SHP77 treated with DMSO at 0.1 percent for 48 hours (cell line): ENCODE results near the gene TRIM31.
"Not testable (repeated sequence)": the region's sequence is repeated elsewhere in the genome, so short reads cannot be mapped to it uniquely, and the experiment has no call there.

ENCODE experiments used
- DNase-seq: peaks from one replicate; lab custom pipeline; 2025; lab: John Stamatoyannopoulos, UW

TRIM31 gene

DNA sequence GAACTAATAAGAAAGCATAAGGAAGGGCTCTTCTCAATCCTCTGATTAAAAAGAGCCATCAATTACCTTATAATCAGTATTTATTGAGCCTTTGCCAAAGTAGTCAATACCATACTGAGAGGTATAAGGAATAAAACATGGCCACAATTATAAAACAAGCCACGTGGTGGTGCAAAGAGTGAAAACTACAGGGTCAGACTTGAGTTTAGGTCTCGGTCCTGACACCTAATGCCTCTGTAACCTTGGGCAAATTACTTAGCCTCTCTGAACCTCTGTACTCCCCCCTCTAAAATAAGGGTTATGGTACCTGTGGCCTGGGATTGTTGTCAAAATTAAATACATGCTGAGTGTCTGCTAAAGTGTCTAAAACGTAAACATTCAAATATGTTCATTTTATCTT, 36.3 kb upstream of the TRIM31 start:
- no peak for DNase-seq

DNA sequence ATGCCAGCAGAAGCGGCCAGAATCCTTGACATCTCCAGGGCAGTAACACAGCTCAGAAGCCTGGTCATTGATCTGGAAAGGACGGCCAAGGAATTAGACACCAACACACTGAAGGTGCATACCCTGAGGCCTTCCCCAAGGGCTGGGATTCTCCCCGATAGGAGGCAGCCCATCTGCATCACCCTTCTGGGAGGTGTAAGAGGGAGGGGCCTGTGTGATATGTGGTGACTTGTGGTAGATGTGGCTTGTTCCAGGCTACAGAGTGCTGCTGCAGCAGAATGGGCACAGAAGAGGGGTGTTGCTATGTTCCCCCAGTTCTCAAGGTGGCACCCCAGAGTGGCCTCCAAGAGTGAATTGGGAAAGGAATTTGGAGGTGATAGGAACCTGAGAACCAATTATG, 34.2 kb upstream of the TRIM31 start:
- no peak for DNase-seq

DNA sequence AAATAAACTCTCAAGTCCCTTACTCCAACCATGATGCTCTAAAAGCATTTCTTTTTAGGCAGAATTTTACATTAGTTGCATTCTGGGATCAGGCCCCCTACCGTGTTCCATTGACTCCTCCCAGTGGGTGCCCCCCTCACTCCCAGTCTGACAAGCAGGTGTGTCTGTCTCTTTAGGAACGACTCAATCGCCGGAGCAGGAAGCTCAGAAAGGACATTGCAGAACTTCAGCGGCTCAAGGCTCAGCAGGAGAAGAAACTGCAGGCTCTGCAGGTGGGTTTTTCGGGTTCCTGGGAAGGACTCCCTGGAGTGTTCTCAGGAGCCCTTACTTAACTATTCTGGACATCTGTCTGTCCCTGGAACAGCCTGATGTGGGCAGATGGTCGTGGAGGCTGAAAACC, 32.9 kb upstream of the TRIM31 start:
- no peak for DNase-seq

DNA sequence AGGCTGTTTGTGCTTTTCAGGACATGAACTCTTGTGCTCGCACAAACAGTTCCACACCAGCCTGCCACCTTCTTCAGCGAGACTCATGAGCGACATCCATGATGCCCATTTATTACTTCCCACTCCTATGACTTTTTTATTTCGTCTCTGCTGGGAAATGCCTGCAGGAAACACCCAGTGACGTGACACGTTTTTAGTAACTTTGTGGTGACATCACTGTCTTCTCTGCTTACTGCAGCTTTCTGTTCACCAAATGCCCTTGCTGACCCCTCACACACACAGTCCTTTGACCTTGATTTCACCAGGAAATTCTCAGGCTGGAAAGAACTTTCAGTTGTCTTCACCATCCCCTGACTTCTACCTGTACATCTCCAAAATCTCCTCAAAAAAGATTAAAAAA, 31.9 kb upstream of the TRIM31 start:
- DNase-seq: no peak

DNA sequence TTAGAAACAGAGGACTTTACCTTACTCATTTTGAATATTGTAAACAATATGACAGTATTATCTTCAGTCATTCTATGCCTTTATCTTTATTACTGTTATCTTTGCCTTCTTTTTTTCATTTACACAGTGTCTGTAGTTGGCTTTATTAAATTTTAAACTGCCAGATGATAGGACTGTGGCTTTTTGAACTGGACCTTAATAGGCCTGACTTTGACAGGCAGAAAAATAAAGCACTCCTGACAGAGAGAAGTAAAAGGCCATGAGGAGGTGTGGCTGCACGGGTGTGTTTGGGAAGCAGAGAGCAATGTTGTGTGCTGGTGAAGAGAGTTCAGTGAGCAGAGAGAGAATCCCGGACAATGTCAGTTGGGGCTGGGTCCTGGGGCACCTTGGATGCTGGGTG, 30.9 kb upstream of the TRIM31 start:
- DNase-seq: no peak

DNA sequence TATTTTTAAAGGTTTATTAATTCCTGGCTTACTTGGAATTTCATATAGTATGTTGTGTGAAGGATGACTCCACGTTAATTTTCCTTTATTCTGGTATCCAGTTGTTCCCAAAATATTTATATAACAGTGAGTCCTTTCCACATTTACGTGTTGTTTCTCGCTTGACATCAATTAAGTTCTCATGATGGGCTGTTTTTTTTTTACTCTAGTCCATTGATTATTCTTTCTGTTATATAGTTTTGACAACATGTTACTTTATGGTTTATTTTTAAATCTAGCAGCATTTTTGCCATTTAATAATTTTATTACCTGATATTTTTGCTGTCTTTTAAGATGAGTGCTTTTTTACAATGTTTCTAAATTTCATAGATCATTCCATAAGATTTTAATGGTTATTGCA, 29.8 kb upstream of the TRIM31 start:
- no peak for DNase-seq

DNA sequence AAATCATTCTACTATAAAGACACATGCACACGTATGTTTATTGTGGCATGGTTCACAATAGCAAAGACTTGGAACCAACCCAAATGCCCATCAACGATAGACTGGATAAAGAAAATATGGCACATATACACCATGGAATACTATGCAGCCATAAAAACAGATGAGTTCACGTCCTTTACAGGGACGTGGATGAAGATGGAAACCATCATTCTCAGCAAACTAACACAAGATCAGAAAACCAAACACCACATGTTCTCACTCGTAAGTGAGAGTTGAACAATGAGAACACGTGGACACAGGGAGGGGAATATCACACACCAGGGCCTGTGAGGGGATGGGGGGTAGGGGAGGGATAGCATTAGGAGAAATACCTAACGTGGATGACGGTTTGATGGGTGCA, 27.4 kb upstream of the TRIM31 start:
- not testable (repeated sequence) for DNase-seq

DNA sequence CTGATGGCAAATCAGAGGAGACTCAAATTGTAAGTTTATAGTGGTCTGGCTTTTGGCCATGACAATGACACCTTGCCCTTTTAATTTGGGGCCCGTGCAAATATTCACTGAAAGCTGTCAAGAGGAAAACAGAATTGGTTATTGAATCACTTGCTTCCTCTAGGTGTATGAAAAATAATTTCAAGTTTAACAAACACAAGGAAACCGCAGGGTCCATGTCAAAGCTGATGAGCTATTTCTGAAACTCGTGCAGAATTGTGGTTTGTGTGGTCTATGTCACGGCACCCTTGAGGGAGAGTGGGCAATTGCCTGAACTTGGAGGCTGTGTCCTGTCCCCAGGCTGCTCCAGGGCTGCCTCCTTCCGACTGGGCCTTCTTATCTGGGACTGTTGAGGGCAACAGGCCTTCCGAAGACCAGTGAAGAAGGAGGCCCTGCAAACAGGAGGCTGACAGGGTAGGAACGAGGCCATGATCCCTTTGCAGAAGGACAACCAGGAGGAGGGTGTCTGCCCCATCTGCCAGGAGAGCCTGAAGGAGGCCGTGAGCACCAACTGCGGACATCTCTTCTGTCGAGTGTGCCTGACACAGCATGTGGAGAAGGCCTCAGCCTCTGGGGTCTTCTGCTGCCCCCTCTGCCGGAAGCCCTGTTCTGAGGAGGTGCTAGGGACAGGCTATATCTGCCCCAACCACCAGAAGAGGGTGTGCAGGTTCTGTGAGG, 23.8 kb upstream of the TRIM31 start:
- no peak for DNase-seq

DNA sequence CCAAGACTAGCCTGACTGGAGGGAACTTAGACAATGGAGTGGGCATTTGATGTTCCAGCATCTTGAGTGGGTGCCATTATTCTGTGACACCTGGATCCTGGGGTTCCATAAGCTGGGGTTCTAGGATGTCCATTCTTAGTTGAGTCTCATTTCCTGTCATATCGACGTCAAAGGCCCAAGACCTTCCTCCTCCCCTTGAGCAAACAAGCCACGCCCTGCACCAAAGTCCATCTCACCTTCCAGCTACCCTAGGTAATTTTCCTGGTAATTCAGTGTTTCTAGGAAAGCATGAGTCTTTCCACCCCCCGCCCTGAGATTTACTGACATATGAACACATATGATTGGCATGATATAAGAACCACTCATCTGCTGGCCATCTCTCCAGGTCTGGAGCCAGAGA, 22.9 kb upstream of the TRIM31 start, which contains the start of gene TRIM40:
TRIM40 (plus strand) TSS at position 384 of the 400 bp plus-strand sequence. CDS start 897 bp downstream, outside the sequence.
- no peak for DNase-seq

DNA sequence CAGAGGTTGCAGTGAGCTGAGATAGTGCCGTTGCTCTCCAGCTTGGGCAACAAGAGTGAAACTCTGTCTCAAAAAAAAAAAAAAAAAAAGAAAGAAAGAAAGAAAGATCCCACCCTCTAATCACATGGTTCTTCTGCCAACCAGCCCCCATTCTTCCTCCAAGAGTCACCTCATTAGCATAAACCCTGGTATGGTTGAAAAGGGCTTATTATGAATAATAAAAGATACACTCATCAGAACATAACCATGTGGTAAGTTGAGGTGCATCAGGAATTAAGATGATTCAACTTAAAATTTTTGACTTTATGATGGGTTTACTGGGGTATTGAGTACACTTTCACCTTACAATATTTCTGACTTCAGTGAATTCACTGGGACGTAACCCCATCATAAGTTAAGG, 22.3 kb upstream of the TRIM31 start:
- no peak for DNase-seq

DNA sequence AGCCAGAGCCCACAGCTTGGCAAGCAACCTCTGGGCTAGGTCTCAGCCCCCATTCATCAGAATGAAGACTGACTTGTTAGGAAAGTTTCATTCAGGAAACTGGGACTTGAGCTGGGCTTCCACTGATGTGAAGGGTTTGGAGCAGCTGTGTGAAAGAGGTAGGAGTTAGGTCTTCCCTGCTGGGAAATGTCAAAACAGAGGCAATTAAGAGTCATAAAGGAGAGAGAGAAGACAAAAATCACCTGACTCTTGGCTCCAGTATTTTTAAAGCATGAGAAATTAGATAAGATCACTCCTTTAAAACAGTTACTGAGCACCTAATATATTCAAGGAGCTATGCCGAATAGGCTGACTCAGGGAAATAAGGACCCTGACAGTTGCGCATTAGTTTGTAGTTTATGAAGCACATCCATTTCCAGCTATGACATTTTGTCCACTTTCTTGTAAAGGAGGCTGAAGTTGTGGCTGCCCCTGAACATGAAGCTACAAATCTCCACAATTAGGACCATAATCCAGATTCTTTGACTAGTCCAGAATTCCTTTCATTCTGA, 19.1 kb upstream of the TRIM31 start:
- no peak for DNase-seq

DNA sequence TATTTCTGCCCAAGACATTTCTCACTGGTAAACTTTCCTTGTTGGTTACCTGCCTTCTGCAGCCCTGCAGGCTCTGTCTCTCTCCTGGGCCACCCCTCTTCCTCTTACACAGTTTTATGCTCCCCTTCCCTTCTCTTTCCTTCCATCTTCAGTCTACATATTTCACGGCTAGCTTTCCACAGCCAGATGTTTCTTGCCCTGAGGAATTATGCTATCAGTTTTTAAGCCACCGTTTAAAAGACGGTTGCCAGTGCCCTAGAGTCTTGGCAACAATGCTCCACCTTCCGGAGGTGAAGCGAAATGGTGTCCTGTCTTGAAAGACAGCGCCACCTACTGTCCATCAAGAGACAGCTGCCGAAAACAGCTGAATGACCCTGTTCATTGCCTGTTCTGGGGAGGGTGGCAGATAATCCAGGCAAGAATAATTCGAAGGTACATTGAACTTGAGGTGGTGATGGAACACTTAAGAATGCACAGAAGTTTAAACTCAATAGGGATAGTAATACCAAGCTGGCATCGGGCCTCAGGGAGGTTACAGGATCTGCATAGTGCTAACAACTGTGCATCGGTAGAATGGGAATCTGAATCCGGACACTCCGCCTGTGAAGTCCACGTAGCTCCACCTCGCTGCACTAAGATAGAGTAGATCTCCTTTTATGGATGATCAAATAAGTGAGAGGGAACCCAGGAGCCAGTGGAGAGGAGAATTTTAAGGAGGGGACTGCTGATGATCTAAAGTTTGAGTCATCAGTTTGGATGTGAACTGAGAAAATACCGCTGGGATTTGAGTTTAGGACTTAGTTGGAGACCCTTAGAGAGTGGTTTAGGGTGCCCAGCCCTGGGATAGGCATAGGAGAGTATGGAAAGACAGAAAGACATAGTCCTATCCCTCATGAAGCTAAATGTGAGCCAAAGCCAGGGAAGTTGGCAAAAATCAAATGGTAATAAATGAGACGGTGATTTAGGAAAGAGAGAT, 18.3 kb upstream of the TRIM31 start:
- peak; percentile 52 for DNase-seq

DNA sequence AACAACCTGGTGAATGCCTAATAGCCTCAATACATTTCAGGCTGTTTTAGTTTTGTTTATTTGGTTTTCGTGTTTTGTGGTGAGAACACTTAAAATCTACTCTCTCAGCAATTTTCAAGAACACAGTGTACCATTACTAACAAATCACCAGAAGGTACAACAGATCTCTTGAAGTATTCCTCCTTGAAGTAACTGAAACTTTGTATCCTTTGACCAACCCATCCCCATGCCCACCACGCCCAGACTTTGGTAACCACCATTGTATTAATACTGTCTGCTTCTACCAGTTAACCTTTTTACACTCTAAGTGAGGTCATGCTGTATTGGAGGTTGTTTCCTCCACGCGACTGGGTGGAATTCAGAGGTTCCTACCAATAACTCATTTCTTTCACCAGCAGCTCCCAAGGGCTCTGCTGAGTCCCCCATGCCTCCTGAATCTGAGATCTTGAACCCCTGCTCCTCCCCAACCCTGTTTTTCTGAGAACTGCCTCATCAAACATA, 17.3 kb upstream of the TRIM31 start:
- no peak for DNase-seq

DNA sequence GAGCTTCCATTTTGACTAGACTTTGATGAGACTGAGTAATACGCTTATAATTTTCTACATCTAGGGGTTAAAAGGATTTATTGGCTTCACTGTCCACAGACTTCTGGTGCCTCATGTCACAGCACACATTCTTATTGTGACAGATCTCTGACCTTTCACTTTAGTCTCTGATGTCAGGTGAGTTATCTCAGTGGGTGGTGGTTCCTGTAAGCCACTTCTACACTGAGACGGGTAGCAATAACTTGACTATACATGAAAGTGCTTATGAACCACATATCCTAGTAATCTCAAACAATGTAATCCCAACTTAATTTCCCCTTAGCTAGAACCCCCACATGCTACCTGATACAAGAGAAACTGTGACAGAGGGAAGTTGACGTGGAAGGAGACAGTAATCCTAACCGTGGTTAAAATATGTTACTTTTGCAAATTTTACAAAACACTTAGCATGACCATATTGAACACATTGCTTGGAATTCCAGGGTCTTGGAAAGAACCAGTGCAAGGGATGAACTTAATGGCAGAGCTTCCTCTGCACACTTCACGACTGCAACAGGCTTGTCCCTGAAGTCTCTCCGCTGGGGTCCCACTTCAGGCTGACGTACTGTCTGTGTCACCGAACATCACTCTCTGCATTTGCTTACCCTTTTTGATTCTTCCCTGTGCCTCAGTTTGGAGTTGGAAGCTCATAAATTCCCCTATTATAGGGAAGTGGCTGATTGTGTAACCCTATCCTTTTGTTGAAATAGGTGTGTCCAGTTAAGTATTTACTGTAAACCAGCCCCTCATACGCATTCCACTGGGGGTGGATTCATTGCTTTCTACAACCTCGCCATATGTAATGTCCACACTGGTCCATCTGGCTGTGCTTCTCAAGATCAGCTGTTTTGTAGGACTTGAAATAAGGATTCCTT, 16.6 kb upstream of the TRIM31 start:
- no peak for DNase-seq

DNA sequence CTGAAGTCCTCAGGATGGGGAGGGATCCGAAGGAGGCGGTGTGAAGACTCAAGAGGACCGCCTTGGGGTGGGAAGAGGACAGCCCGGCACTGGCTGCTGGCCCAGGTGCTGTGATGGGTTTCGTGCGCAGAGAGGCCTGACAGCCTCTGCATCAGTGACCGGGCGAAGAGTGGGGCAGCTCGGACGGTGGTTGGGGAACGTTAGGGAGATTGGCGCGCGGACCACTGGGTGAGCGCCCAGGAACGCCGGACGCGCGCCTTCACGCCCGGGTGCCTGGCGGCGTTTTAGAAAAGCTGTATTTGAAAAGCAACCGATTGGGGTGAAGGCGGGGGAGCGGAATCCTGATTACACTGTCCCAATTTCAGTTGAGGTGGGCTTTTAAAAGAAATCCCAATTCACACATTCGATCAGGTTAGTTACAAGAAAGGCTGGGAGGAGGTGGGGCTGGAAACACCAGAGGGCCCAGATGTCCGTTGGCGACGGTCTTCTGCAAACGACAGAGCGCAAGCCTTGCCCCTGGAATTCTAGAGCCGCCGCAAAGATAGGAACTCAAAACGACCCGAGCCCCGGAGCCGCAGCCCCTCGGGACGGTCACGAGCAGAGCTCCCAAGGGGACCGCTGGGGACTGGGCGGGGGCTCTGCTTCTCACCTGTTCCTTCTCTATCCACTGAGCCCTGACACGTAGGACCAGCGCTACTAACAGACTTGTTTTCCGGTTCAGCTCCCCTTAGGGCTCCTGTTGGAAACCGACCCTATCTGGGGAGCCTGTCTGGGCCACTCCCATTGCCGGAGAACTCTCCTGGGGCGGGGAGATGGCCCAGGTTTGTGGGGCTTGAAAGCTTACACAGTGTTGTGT, 14.6 kb upstream of the TRIM31 start:
- no peak for DNase-seq

DNA sequence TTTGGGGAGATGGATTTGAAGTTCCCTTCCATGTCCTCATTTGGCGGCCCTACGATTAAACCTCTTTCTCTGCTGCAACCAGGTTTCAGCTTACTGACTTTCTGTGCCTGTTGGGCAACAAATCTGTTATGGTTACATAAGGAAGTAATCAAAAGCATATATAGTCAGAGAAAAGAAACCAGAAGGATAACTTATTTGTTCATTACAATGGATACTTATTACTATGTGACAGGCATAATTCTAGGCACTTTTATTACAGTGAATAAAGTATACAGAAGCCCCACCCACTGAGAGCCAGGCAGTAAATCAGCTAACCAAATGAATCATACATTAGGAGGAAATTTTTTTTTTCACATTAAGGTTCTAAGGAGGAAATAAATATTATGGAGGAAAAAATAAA, 9.6 kb upstream of the TRIM31 start:
- DNase-seq: no peak

DNA sequence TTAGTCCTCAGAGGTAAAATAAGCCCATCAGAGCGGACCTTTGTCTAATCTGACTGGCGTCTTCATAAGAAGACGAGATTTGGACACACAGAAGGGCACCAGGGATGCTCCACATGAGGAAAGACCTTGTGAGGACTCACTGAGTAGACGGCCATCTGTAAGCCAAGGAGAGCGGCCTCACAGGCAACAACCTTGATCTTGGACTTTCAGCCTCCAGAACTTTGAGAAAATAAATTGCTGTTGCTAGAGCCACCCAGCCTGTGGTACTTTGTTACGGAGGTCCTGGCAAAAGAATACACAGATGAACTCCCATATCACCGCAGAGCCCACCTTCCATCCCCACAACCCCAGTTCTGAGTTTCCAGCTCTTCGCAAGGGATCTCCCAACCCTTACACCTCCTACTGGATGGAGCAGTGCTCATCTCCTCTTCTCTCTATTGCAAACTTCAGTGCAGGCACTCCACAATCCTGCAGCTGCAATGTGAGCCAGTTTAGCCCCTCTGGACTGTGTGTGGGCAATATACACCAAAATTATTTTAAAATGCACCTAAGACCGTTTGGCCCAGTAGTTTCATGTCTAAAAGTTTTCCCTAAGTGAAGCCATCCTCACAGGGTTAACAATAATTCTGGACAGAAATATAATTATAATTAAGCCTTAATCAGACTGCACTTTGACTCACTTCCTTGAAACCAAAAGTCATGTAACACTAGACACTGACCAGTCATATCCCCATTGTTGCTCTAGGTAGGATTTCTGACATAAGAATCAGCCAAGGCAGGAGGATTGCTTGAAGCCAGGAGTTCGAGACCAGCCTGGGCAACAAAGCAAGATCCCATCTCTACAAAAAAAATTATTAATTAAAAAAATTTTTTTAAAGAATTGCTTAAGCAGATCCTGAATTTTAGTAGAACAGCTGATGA, 8.8 kb upstream of the TRIM31 start:
- no peak for DNase-seq

DNA sequence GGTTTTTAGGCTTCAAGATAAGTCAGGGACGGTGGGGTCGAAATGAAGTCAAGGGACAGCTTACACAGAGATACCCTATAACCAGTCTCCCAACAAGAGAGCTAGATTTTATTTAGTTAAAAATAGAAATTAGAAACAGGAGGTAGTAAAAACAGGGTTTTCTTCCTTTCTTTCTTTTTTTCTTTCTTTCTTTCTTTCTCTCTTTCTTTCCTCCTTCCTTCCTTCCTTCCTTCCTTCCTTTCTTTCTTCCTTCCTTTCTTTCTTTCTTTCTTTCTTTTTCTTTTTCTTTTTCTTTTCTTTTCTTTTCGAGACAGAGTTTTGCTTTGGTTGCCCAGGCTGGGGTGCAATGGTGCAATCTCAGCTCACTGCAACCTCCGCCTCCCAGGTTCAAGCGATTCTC, 5.8 kb upstream of the TRIM31 start:
- not testable (repeated sequence) for DNase-seq

DNA sequence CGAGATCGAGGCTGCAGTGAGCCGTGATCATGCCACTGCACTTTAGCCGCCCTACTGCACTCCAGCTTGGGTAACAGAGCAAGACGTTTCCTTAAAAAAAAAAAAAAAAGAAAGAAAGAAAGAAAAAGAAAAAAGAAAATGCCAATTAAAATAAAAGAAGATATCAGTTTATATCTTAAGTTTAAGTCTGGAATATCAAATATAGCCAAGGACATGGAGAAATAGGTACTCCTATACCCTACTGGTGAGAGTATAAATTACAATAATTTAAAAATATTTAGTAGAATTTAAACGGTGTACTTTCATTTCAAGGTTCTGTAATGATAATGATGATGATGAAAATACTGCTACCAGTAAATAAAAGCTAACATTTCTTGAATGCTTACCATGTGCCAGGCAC, 3.8 kb upstream of the TRIM31 start:
- DNase-seq: no peak

DNA sequence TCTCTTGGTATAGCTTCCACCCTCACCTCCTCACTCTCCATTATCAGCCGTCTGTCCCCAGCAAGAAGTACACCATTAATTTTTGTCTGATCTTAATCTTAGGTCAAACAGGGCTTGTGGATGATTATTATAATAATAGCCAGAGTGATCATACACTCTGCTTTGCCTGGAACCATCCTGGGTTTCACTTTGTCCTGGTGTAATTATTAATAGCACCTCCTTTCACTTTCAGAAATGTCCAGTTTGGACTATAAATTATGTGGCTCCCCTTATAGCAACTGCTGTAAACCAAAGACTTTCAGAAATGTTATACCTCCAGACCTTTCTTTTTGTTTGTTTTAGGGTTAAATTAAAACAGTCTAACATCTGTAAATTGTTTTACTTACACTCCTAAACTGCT, 951 bp upstream of the TRIM31 start:
- no peak for DNase-seq
